CD4-positive, alpha-beta memory T cell (primary cell): ENCODE data around the gene ZFAND2A. TPM values are rescaled to one million over a fixed set of nuclear protein-coding genes. Genes with fewer than 3 reads are reported as not detected.
"Not testable (repeated sequence)": the region's sequence is repeated elsewhere in the genome, so short reads cannot be mapped to it uniquely, and the experiment has no call there.

Experiments used
- CTCF ChIA-PET: fragments of 350-600 bp; sonication (Branson Sonifier 250); formaldehyde crosslinking; loops from one replicate; lab custom pipeline; 2021; ENCODE audit warnings: inconsistent platforms; ENCODE audit not compliant: partially characterized antibody; lab: Charles Lee
- POLR2A ChIA-PET: fragments of 350-600 bp; sonication (Branson Sonifier 250); formaldehyde crosslinking; loops from one replicate; lab custom pipeline; 2021; ENCODE audit not compliant: partially characterized antibody; lab: Charles Lee
- DNase-seq, 5 donors: peaks; one replicate each; pipeline versions ENCODE4 v3.0.0 to v3.0.0-alpha.2; 2020 to 2022; ENCODE audit warnings: mixed read lengths in 1 of 5
- H3K27ac ChIP-seq: one replicate; pipeline ENCODE4 v1.7.0; 2013; ENCODE audit warnings: low read depth, low read length
- H3K27me3 ChIP-seq: 2 replicates; pipeline ENCODE4 v1.7.0; 2013; ENCODE audit warnings: mild to moderate bottlenecking, low read length, moderate library complexity; ENCODE audit not compliant: insufficient read depth
- H3K36me3 ChIP-seq: 2 replicates; pipeline ENCODE4 v1.7.0; 2013; ENCODE audit warnings: mild to moderate bottlenecking, low read length, moderate library complexity; ENCODE audit not compliant: insufficient read depth
- H3K4me1 ChIP-seq: 2 replicates; pipeline ENCODE4 v1.7.0; 2013; ENCODE audit warnings: mild to moderate bottlenecking, low read length, moderate library complexity; ENCODE audit not compliant: insufficient read depth
- H3K4me3 ChIP-seq, 2 donors: one replicate each; pipeline ENCODE4 v1.7.0; 2013; ENCODE audit warnings: low read length in 2 of 2, mild to moderate bottlenecking in 1 of 2
- H3K9me3 ChIP-seq, 2 donors: one replicate each; pipeline ENCODE4 v1.7.0; 2013; ENCODE audit warnings: low read length in 2 of 2, control low read depth in 1 of 2; ENCODE audit not compliant: control insufficient read depth in 1 of 2
- H3K27ac Mint-ChIP-seq, 7 donors: one replicate each; pipeline ENCODE4 v1.8.0; 2020 to 2021; ENCODE audit warnings: mixed read lengths in 7 of 7, mild to moderate bottlenecking in 6 of 7, inconsistent platforms in 3 of 7, moderate library complexity in 3 of 7
- H3K27me3 Mint-ChIP-seq, 2 donors: one replicate each; pipeline ENCODE4 v1.8.0; 2020 to 2021; ENCODE audit warnings: mixed read lengths in 2 of 2
- H3K36me3 Mint-ChIP-seq, 2 donors: one replicate each; pipeline ENCODE4 v1.8.0; 2020 to 2021; ENCODE audit warnings: mixed read lengths in 2 of 2, inconsistent platforms in 1 of 2, mild to moderate bottlenecking in 1 of 2
- H3K4me1 Mint-ChIP-seq, 4 donors: one replicate each; pipeline ENCODE4 v1.8.0; 2020 to 2021; ENCODE audit warnings: mixed read lengths in 4 of 4, mild to moderate bottlenecking in 1 of 4
- H3K4me3 Mint-ChIP-seq, 8 donors: one replicate each; pipeline ENCODE4 v1.8.0; 2020 to 2021; ENCODE audit warnings: mixed read lengths in 8 of 8, mild to moderate bottlenecking in 7 of 8, moderate library complexity in 6 of 8, inconsistent platforms in 3 of 8
- H3K9me3 Mint-ChIP-seq, 8 donors: one replicate each; pipeline ENCODE4 v1.8.0; 2020 to 2021; ENCODE audit warnings: mixed read lengths in 8 of 8, mild to moderate bottlenecking in 5 of 8, inconsistent platforms in 3 of 8, moderate library complexity in 1 of 8
- intact Hi-C: fragments of 100-400 bp; cut with micrococcal nuclease; formaldehyde crosslinking; loops from one replicate; pipeline ENCODE4 v1.15.1; 2023
- polyA plus RNA-seq, 2 donors: library from polyadenylated mRNA; unstranded; fragments of 300-500 nt; fragmentation: Illumina TruSeq; gene quantifications; one replicate each; pipeline ENCODE4 v1.2.3, GENCODE V29; 2021
- total RNA-seq, 2 experiments: library from RNA; stranded (reverse); gene quantifications; one replicate each; pipeline ENCODE4 v1.2.3, GENCODE V29; 2021

The ZFAND2A gene
- total and polyA plus RNA-seq, 4 experiments from 2014 or later: 30.9 to 60.7 (median 37.1) TPM

DNA sequence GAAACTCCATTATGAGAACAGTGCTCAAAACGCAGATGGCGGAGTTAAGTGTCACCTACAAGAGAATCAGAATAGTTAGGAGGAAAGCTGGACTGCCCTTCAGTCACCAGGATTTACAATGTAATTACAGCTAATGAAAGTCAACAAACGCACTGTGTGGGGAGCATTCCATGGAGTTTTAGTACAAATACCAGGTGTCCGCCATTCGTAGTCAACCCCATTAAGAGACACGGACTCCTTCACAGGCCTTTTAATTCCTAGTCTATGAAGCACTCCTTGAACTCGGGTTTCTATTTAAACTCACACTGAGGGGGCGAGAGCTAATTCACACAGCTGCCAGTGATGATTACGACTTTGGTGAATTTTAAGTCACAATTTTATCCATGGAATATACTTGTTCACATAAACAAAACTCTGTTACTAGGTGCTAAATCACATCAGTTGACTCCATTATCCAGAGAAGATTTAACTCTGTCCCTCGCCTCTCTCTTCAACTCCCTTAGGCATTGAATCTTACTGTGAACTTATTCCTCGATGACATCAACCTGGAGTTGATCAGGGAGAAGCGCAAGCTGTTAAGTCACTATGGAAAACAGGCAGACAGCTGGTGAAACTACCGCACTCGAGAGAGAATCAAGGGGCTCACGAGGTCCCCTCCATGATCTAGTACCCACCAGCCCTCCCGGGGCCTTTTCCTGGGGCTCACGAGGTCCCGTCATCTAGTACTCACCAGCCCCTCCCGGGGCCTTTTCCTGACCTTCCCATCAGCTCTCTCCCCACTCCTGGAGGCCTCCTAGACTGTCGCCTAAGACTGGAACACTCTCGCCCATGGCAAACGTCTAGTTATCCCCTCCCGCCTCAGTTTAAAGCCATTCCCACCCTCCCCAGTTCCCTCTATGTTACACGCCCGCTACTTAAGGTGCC is 1.5 kb downstream of the ZFAND2A start:
- ChIA-PET POLR2A (interaction anchor here (0.9 to 3.7 kb wide), 3 partner anchors 11 to 23 kb away, joined by 4 to 25 read pairs (median 4); a partner anchor contains a TSS), CTCF (interaction anchor here (0.8 to 4.4 kb wide), 5 partner anchors 12 to 26 kb away, joined by 3 to 12 read pairs (median 4); no protein-coding TSS in a partner anchor)
- DNase-seq: no peak
- Mint-ChIP-seq H3K9me3 (no peaks in the 10 kb centered on the region), H3K36me3 (peaks cover 26 to 42% of the 10 kb centered on the region in 2 donors), H3K27ac (peak overlapping the region; percentile 79 to 95 (median 92)), H3K4me3 (peak overlapping the region; percentile 84 to 90 (median 88)), H3K27me3 (no peaks in the 10 kb centered on the region), H3K4me1 (peaks cover 15 to 30% (median 23%) of the 10 kb centered on the region in 4 donors)
- peaks cover 41% of the 10 kb centered on the region for H3K36me3 ChIP-seq
- H3K9me3 ChIP-seq: no peaks in the 10 kb centered on the region
- H3K4me3 ChIP-seq: peak overlapping the region; percentile 57 to 99
- peaks cover 29% of the 10 kb centered on the region for H3K4me1 ChIP-seq
- H3K27me3 ChIP-seq: no peaks in the 10 kb centered on the region
- peak overlapping the region; percentile 90 for H3K27ac ChIP-seq
- intact Hi-C loops: no loop called here

DNA sequence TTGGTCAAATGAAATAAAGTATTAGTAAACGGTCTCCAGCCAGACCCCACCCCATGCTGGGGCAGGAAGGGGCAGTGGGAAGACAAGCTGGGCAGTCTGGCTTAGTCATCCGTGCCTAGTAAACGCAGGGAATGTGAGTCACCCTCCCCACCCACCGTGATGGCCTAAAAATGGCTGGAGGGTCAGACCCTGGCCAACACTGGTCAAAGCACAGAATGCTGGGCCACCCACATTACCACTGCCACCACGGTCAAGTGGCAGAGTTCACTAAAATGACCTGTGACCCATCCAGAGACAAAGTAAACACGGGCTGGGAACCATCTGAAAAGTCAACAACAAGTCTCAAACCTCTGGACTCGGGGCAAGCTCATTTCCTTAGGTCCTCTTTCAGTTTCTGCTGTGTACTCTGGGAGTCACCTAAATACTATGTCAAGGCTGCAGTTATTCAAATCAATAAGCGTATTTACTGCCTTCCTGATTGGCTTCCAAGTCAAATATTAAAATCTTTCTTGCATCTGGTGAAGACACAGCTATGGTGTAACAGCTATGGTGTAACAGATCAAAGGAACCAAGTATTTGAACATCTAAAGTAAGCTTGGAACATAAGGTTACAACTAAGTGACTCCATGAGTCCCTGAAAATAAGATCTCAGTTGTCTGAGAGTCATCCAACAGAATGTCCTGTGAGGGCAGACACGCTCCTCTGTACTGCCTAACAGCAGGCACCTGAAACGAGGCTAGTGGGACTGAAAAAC is 3.0 kb downstream of the ZFAND2A start:
- Histone ChIP-seq H3K27ac (no peak overlapping the region), H3K9me3 (no peaks in the 10 kb centered on the region), H3K4me3 (no peak overlapping the region), H3K36me3 (peaks cover 52% of the 10 kb centered on the region), H3K4me1 (peaks cover 29% of the 10 kb centered on the region), H3K27me3 (no peaks in the 10 kb centered on the region)
- ChIA-PET POLR2A (interaction anchor here (3.7 kb wide), 1 partner anchor 19 kb away, joined by 25 read pairs; a partner anchor contains a TSS), CTCF (interaction anchor here (1.2 to 4.4 kb wide), 4 partner anchors 14 to 28 kb away, joined by 3 to 12 read pairs (median 4); no protein-coding TSS in a partner anchor)
- Mint-ChIP-seq H3K4me3 (peak overlapping the region in 5 of 8 donors; percentile 15 to 88 (median 35)), H3K27ac (peak overlapping the region in 1 of 7 donors; percentile 79), H3K4me1 (peaks cover 15 to 30% (median 23%) of the 10 kb centered on the region in 4 donors), H3K27me3 (no peaks in the 10 kb centered on the region), H3K9me3 (no peaks in the 10 kb centered on the region), H3K36me3 (peaks cover 37 to 52% of the 10 kb centered on the region in 2 donors)
- intact Hi-C loops: no loop called here
- DNase-seq: no peak

DNA sequence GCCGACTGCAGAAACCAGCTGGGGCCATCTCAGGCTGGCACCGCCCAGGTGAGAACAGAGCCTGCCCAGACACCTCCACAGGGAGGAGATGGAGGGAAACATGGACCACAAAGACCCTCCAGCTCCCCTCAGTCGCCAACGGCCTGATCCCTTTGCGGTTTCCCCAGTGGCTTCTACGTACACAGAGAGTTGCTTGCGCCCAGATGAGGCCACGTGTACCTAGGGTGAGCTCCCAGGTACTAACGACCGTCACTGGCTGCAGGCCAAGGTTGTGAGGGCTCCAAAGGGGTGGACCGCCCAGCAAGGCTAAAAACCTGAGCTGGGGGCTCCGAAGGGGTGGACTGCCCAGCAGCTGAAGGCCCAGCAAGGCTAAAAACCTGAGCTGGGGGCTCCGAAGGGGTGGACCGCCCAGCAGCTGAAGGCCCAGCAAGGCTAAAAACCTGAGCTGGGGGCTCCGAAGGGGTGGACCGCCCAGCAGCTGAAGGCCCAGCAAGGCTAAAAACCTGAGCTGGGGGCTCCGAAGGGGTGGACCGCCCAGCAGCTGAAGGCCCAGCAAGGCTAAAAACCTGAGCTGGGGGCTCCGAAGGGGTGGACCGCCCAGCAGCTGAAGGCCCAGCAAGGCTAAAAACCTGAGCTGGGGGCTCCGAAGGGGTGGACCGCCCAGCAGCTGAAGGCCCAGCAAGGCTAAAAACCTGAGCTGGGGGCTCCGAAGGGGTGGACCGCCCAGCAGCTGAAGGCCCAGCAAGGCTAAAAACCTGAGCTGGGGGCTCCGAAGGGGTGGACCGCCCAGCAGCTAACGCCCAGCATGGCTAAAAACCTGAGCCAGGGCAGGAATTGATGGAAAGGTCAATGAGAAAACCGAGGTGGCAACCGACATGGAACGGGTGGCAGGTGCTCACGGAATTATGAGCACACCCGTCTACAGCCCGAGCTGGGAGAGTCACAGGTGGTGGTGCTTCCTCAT is 3.9 kb downstream of the ZFAND2A start:
- H3K9me3 ChIP-seq, H3K4me3 ChIP-seq, H3K27me3 ChIP-seq, H3K9me3 Mint-ChIP-seq, intact Hi-C loops, H3K27ac ChIP-seq, DNase-seq, H3K27me3 Mint-ChIP-seq: not testable (repeated sequence)
- Mint-ChIP-seq H3K4me3 (peak overlapping the region in 1 of 8 donors; percentile 15), H3K36me3 (peaks cover 40 to 61% of the 10 kb centered on the region in 2 donors), H3K4me1 (peaks cover 13 to 26% (median 19%) of the 10 kb centered on the region in 4 donors), H3K27ac (peak overlapping the region in 1 of 7 donors; percentile 43)
- POLR2A ChIA-PET: interaction anchor here (3.7 kb wide), 1 partner anchor 18 kb away, joined by 25 read pairs; a partner anchor contains a TSS
- Histone ChIP-seq H3K4me1 (peaks cover 24% of the 10 kb centered on the region), H3K36me3 (peaks cover 58% of the 10 kb centered on the region)
- CTCF ChIA-PET: interaction anchor here (1.4 to 4.4 kb wide), 3 partner anchors 14 to 20 kb away, joined by 4 to 12 read pairs (median 6); no protein-coding TSS in a partner anchor

GRCh38 chr7:1154172-1154739 is 5.7 kb downstream of the ZFAND2A start:
- no peak for DNase-seq
- Histone ChIP-seq H3K4me1 (peaks cover 18% of the 10 kb centered on the region), H3K27ac (no peak overlapping the region), H3K36me3 (peaks cover 60% of the 10 kb centered on the region), H3K27me3 (no peaks in the 10 kb centered on the region), H3K9me3 (no peaks in the 10 kb centered on the region), H3K4me3 (no peak overlapping the region)
- Mint-ChIP-seq H3K4me1 (peaks cover 10 to 16% (median 13%) of the 10 kb centered on the region in 4 donors), H3K27me3 (no peaks in the 10 kb centered on the region), H3K36me3 (peaks cover 40 to 66% of the 10 kb centered on the region in 2 donors), H3K27ac (peak overlapping the region in 2 of 7 donors; percentile 21 to 57), H3K4me3 (no peak overlapping the region), H3K9me3 (no peaks in the 10 kb centered on the region)
- intact Hi-C loops: no loop called here
- POLR2A ChIA-PET: interaction anchor here (0.6 kb wide), 1 partner anchor 277 kb away, joined by 3 read pairs; no protein-coding TSS in a partner anchor
- CTCF ChIA-PET: interaction anchor here (2.3 kb wide), 1 partner anchor 16 kb away, joined by 6 read pairs; no protein-coding TSS in a partner anchor

DNA sequence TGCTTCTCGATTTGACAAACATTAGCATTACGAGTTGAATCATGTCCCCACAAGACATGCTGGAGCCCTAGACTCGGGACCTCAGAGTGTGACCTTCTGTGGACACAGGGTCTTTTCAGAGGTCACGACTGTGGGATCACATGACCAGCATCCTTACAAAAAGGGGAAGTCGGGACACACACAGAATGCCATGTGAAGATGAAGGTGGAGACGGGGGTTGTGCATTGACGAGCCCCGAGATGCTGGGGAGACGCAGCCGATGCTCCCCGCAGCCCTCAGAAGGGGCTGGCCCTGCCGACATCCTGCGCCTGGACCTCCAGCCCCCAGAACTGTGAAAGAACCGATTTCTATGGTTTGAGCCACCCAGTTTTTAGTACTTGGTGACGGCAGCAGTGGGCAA is 7.5 kb downstream of the ZFAND2A start:
- H3K36me3 ChIP-seq: peaks cover 54% of the 10 kb centered on the region
- Mint-ChIP-seq H3K27me3 (no peaks in the 10 kb centered on the region), H3K4me3 (no peak overlapping the region), H3K27ac (peak overlapping the region in 2 of 7 donors; percentile 35 to 60), H3K9me3 (no peaks in the 10 kb centered on the region), H3K36me3 (peaks cover 40 to 59% of the 10 kb centered on the region in 2 donors), H3K4me1 (no peaks in the 10 kb centered on the region)
- DNase-seq: no peak
- intact Hi-C loops: no loop called here
- H3K4me1 ChIP-seq: no peaks in the 10 kb centered on the region
- no peaks in the 10 kb centered on the region for H3K27me3 ChIP-seq
- H3K27ac ChIP-seq: no peak overlapping the region
- POLR2A ChIA-PET: no interaction called here
- no peak overlapping the region for H3K4me3 ChIP-seq
- H3K9me3 ChIP-seq: no peaks in the 10 kb centered on the region
- CTCF ChIA-PET: interaction anchor here (3.2 kb wide), 1 partner anchor 14 kb away, joined by 13 read pairs; a partner anchor contains a TSS
